ENCODE measurements around the gene AFG1L.
"Not testable (repeated sequence)": the region's sequence is repeated elsewhere in the genome, so short reads cannot be mapped to it uniquely, and the experiment has no call there.

AFG1L gene

GRCh38 chr6:108523697-108524096, 228.8 kb downstream of the AFG1L start:
- Histone ChIP-seq H3K4me3 (ENCODE audit: low read length) (no peak overlapping the region), H3K9ac (ENCODE audit: low read depth, low read length) (no peak overlapping the region), H3K9me3 (ENCODE audit: insufficient read depth, low read depth, low read length) (no peaks in the 10 kb centered on the region), H3K36me3 (ENCODE audit: insufficient read depth, low read length) (peaks cover 3% of the 10 kb centered on the region; the same call in 1 of the 2 replicates), H3K27me3 (ENCODE audit: insufficient read depth, low read length) (no peaks in the 10 kb centered on the region), H3K4me1 (ENCODE audit: insufficient read depth, low read length) (peaks cover 12% of the 10 kb centered on the region), H3K27ac (ENCODE audit: low read depth, low read length) (no peak overlapping the region)
- 96% methylated on average over 2 of the region's 2 CpGs for WGBS

- peaks cover 3% of the 10 kb centered on the region; the same call in 1 of the 2 replicates for H3K36me3 ChIP-seq (ENCODE audit: insufficient read depth, low read length)
- peak overlapping the region; percentile 49; the same call in 1 of the 2 replicates for H3K27ac ChIP-seq (ENCODE audit: low read depth, low read length)
- H3K9ac ChIP-seq (ENCODE audit: low read depth, low read length): no peak overlapping the region
- 70% methylated on average over 4 of the region's 5 CpGs for WGBS
- peaks cover 12% of the 10 kb centered on the region for H3K4me1 ChIP-seq (ENCODE audit: insufficient read depth, low read length)
- no peaks in the 10 kb centered on the region for H3K9me3 ChIP-seq (ENCODE audit: insufficient read depth, low read depth, low read length)
- H3K27me3 ChIP-seq (ENCODE audit: insufficient read depth, low read length): no peaks in the 10 kb centered on the region
- no peak overlapping the region for H3K4me3 ChIP-seq (ENCODE audit: low read length)
These were observed 229.8 kb downstream of the AFG1L start for GRCh38 chr6:108524528-108525248.

- Histone ChIP-seq H3K9me3 (ENCODE audit: insufficient read depth, low read depth, low read length) (no peaks in the 10 kb centered on the region), H3K4me3 (ENCODE audit: low read length) (no peak overlapping the region), H3K4me1 (ENCODE audit: insufficient read depth, low read length) (peaks cover 12% of the 10 kb centered on the region), H3K9ac (ENCODE audit: low read depth, low read length) (no peak overlapping the region), H3K27ac (ENCODE audit: low read depth, low read length) (no peak overlapping the region), H3K27me3 (ENCODE audit: insufficient read depth, low read length) (no peaks in the 10 kb centered on the region), H3K36me3 (ENCODE audit: insufficient read depth, low read length) (no peaks in the 10 kb centered on the region)
- 82% methylated on average over 7 of the region's 7 CpGs for whole genome bisulfite sequencing
These were observed 231.9 kb downstream of the AFG1L start for GRCh38 chr6:108526739-108527174.

- WGBS: 78% methylated on average over 3 of the region's 3 CpGs
These were observed 234.0 kb downstream of the AFG1L start for GRCh38 chr6:108528878-108529277.

GRCh38 chr6:108531332-108531731, 236.5 kb downstream of the AFG1L start:
- Histone ChIP-seq H3K9me3 (ENCODE audit: insufficient read depth, low read depth, low read length) (no peaks in the 10 kb centered on the region), H3K27ac (ENCODE audit: low read depth, low read length) (no peak overlapping the region), H3K4me3 (ENCODE audit: low read length) (no peak overlapping the region), H3K9ac (ENCODE audit: low read depth, low read length) (no peak overlapping the region), H3K36me3 (ENCODE audit: insufficient read depth, low read length) (no peaks in the 10 kb centered on the region), H3K4me1 (ENCODE audit: insufficient read depth, low read length) (no peaks in the 10 kb centered on the region), H3K27me3 (ENCODE audit: insufficient read depth, low read length) (no peaks in the 10 kb centered on the region)
- 97% methylated on average over 1 of the region's 1 CpG for WGBS

More at GRCh38 chr6:108528878-108529277, 234.0 kb downstream of the AFG1L start:
- H3K4me3 ChIP-seq (ENCODE audit: low read length): no peak overlapping the region
- H3K4me1 ChIP-seq (ENCODE audit: insufficient read depth, low read length): peaks cover 12% of the 10 kb centered on the region
- H3K9ac ChIP-seq (ENCODE audit: low read depth, low read length): no peak overlapping the region
- H3K9me3 ChIP-seq (ENCODE audit: insufficient read depth, low read depth, low read length): no peaks in the 10 kb centered on the region
- no peaks in the 10 kb centered on the region for H3K36me3 ChIP-seq (ENCODE audit: insufficient read depth, low read length)
- H3K27me3 ChIP-seq (ENCODE audit: insufficient read depth, low read length): no peaks in the 10 kb centered on the region
- no peak overlapping the region for H3K27ac ChIP-seq (ENCODE audit: low read depth, low read length)

GRCh38 chr6:108535114-108535742, 240.4 kb downstream of the AFG1L start:
- 93% methylated on average over 11 of the region's 11 CpGs for WGBS
- Histone ChIP-seq H3K27me3 (ENCODE audit: insufficient read depth, low read length) (no peaks in the 10 kb centered on the region), H3K4me3 (ENCODE audit: low read length) (no peak overlapping the region), H3K4me1 (ENCODE audit: insufficient read depth, low read length) (no peaks in the 10 kb centered on the region), H3K36me3 (ENCODE audit: insufficient read depth, low read length) (no peaks in the 10 kb centered on the region), H3K9me3 (ENCODE audit: insufficient read depth, low read depth, low read length) (peaks cover 9% of the 10 kb centered on the region; the same call in 1 of the 2 replicates), H3K27ac (ENCODE audit: low read depth, low read length) (no peak overlapping the region), H3K9ac (ENCODE audit: low read depth, low read length) (no peak overlapping the region)

GRCh38 chr6:108535920-108536535, 241.2 kb downstream of the AFG1L start:
- not testable (repeated sequence) for H3K27ac ChIP-seq (ENCODE audit: low read depth, low read length); H3K9ac ChIP-seq (ENCODE audit: low read depth, low read length); H3K27me3 ChIP-seq (ENCODE audit: insufficient read depth, low read length); H3K4me3 ChIP-seq (ENCODE audit: low read length); H3K36me3 ChIP-seq (ENCODE audit: insufficient read depth, low read length); H3K9me3 ChIP-seq (ENCODE audit: insufficient read depth, low read depth, low read length); H3K4me1 ChIP-seq (ENCODE audit: insufficient read depth, low read length)
- WGBS: 89% methylated on average over 4 of the region's 4 CpGs

GRCh38 chr6:108541843-108542759, 247.2 kb downstream of the AFG1L start:
- Histone ChIP-seq H3K36me3 (ENCODE audit: insufficient read depth, low read length) (no peaks in the 10 kb centered on the region), H3K9me3 (ENCODE audit: insufficient read depth, low read depth, low read length) (peaks cover 9% of the 10 kb centered on the region; the same call in 1 of the 2 replicates), H3K9ac (ENCODE audit: low read depth, low read length) (no peak overlapping the region), H3K4me3 (ENCODE audit: low read length) (peak overlapping the region; percentile 17; the same call in 1 of the 2 replicates), H3K4me1 (ENCODE audit: insufficient read depth, low read length) (peaks cover 4% of the 10 kb centered on the region; the same call in 1 of the 2 replicates), H3K27me3 (ENCODE audit: insufficient read depth, low read length) (no peaks in the 10 kb centered on the region), H3K27ac (ENCODE audit: low read depth, low read length) (no peak overlapping the region)
- 48% methylated on average over 4 of the region's 5 CpGs for WGBS

GRCh38 chr6:108543175-108543940, 248.5 kb downstream of the AFG1L start:
- H3K27ac ChIP-seq (ENCODE audit: low read depth, low read length): no peak overlapping the region
- peaks cover 9% of the 10 kb centered on the region; the same call in 1 of the 2 replicates for H3K9me3 ChIP-seq (ENCODE audit: insufficient read depth, low read depth, low read length)
- WGBS: 92% methylated on average over 6 of the region's 7 CpGs

GRCh38 chr6:108544606-108545005, 249.8 kb downstream of the AFG1L start:
- Histone ChIP-seq H3K9ac (ENCODE audit: low read depth, low read length) (no peak overlapping the region), H3K9me3 (ENCODE audit: insufficient read depth, low read depth, low read length) (peaks cover 5% of the 10 kb centered on the region; the same call in 1 of the 2 replicates), H3K27ac (ENCODE audit: low read depth, low read length) (no peak overlapping the region), H3K27me3 (ENCODE audit: insufficient read depth, low read length) (no peaks in the 10 kb centered on the region), H3K4me1 (ENCODE audit: insufficient read depth, low read length) (peaks cover 4% of the 10 kb centered on the region; the same call in 1 of the 2 replicates), H3K4me3 (ENCODE audit: low read length) (no peak overlapping the region), H3K36me3 (ENCODE audit: insufficient read depth, low read length) (no peaks in the 10 kb centered on the region)
- WGBS: 59% methylated on average over 3 of the region's 3 CpGs

More at GRCh38 chr6:108543175-108543940, 248.5 kb downstream of the AFG1L start:
- no peak overlapping the region for H3K9ac ChIP-seq (ENCODE audit: low read depth, low read length)
- H3K36me3 ChIP-seq (ENCODE audit: insufficient read depth, low read length): no peaks in the 10 kb centered on the region
- H3K27me3 ChIP-seq (ENCODE audit: insufficient read depth, low read length): no peaks in the 10 kb centered on the region
- H3K4me1 ChIP-seq (ENCODE audit: insufficient read depth, low read length): peaks cover 4% of the 10 kb centered on the region; the same call in 1 of the 2 replicates
- H3K4me3 ChIP-seq (ENCODE audit: low read length): no peak overlapping the region
